Stimulated activated CD8-positive, alpha-beta memory T cell treated with anti-CD3 and anti-CD28 coated beads, Interleukin-7, amount 100 ng/mL, for 1 hour (primary cell): ENCODE results near the gene SAT2.
"Not testable (repeated sequence)": the region's sequence is repeated elsewhere in the genome, so short reads cannot be mapped to it uniquely, and the experiment has no call there.

Source experiments
- DNase-seq, 2 donors: peaks; one replicate each; pipeline ENCODE4 v3.0.0-alpha.2; 2020; ENCODE audit warnings: low read depth in 2 of 2

SAT2 gene

DNA sequence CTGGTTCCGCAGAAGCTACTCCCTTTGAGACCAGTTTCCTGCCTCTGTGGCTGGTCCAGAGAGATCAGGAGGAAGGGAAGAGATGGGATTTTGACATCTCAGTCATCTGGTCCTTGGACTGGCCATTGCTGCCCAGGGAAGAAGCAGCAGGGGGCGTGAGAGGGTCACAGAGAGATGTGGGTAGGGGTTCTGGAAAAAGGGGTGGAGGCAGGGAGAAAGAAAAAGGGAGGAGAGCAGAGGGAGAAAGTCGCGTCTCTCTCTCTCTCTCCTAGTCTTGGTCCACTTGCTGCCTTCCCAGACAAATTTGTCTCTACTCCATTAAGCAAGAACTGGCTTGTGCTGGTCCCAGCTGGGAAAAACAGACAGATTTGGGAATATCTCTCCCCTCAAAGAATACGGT lies 6.8 kb upstream of the SAT2 start:
- no peak for DNase-seq

DNA sequence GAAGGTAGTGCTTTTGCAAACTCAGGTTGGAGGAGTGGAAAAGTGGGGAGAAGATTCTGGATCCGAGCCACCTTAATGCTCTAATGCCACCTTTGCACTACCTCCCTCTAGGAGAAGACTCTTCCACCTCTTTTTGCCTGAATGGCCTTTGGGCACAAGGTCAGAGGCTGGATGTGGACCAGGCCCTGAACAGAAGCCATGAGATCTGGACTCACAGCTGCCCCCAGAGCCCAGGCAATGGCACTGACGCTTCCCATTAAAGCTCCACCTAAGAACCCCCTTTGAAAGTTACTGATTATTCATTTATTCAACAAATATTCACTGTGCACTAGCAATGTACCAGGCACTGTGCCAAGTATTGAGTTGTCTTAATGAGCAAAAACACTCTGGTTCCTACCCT lies 5.5 kb upstream of the SAT2 start:
- no peak for DNase-seq

DNA sequence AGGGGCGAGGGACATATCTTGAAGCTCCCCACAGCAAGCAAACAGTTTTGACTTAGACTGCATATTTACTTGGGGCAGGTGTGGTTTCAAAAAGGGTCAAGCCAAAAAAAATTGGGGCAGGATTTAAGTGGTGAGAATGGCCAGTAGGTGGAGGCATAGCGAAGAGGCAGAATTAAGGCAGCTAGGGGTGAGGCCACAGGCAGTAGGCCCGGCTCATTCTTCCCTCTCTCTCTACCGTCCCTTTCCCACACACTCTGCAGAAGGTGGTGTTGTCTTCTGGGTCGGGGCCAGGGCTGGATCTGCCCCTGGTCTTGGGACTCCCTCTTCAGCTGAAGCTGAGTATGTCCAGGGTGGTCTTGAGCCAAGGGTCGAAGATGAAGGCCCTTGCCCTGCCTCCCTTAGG lies 4.9 kb upstream of the SAT2 start:
- no peak for DNase-seq

DNA sequence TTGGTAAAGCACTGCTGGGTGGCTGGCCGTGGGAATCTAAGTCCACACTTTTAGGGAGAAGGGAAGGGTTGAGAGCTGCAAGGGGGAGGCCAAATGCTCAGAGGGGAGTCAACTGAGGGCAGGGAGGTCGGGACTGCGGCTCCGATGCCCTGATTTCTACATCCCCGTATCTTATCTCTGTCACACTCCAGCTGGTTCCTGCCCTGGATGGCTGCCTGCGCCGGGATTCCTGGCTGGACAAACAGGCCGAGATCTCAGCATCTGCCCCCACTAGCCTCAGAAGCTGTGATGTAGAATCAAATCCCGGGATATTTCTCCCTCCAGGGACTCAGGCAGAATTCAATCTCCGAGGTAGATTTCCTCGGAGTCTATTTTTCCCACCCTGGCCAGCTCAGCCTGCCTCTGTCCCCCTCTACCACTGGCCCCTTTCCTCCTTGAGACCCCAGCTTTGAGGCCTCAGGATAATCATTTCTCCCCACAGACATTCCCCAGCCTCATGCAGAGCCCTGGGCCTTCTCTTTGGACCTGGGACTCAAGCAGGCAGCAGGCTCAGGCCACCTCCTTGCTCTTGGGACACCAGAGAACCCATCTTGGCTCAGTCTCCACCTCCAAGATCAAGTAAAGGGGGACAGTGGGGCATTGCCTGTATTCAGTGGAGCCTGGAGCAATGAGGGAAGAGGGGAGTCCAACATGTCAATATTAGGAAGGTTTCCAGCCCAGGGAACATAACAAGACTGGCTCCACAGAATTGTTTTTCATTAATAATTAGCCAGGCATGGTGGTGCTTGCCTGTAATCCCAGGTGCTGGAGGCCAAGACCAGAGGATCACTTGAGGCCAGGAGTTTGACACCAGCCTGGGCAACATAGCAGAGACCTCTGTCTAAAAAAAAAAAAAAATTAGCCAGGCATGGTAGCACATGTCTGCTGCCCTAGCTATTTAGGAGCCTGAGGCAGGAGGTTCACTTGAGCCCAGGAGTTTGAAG lies 4.1 kb upstream of the SAT2 start:
- no peak for DNase-seq

DNA sequence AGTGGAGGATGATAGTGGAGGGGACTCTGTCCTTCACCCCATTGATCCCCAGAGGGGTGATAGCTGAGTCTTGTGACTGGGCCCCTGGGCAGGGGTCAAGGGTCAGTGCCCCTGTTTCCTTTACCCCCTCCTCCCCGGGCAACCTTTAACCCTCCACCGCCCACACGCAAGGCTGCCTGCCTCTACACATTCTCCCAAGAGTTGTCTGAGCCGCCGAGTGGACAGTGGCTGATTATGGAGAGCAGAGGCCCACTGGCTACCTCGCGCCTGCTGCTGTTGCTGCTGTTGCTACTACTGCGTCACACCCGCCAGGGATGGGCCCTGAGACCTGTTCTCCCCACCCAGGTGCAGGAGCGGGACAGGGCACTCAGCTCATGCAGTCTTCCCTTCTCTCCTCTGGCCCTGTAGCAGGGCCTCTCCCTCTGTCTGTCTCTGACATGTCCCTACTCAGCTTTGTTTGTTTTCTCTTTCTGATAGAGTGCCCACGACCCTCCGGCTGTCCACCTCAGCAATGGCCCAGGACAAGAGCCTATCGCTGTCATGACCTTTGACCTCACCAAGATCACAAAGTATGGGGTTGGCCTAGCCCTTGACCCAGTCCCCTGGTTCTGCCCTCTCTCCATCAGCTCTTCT lies 2.4 kb upstream of the SAT2 start, which contains the start of gene SHBG:
Gene SHBG, plus strand, starts transcription at position 197 of the 633 bp plus-strand sequence. Its CDS starts 38 bp downstream, at position 235.
- no peak for DNase-seq

DNA sequence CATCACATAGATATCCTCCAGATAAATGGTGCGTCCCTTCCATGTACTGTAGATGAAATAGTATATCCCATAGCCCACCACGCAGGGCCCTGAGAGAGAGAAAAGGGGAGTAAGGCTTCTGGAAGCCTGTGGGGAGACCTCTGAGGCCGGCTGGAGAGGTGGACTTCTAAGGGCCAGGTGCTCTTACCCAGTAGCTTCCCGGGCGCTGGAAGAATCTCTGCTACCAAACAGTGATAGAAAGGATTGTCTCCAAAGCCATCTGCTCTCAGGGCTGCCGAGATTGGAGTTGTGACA lies 718 bp downstream of the SAT2 start:
- DNase-seq, result no peak

DNA sequence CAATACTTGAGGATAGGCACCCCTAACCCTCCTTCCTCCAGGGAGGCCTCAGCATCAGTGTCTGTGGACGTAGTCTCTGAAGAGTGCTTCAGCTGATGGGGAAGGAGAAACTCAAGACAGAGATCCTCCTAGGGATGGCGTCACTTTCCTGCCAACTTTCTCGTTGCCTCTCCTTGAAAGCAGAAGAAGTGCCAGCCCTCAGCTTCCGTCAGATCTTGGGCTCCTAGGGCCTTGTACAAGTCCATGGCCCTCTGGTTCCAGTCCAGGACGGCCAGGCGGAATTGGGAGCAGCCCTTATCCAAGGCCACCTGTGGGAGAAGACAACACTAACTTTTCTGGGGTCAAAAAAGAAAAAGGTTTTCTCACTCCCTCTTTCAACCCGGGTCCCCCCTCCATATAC lies 1.3 kb downstream of the SAT2 start:
- DNase-seq, result no peak

DNA sequence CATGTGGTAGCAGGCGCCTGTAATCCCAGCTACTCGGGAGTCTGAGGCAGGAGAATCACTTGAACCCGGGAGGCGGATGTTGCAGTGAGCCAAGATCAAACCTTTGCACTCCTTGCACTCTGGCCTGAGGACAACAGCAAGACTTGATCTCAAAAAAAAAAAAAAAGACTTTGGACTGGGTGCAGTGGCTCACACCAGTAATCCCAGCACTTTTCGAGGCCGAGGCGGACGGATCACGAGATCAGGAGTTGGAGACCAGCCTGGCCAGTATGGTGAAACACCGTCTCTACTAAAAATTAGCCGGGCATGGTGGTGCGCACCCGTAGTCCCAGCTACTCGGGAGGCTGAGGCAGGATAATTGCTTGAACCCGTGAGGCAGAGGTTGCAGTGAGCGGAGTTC lies 1.9 kb downstream of the SAT2 start:
- DNase-seq, result not testable (repeated sequence)

DNA sequence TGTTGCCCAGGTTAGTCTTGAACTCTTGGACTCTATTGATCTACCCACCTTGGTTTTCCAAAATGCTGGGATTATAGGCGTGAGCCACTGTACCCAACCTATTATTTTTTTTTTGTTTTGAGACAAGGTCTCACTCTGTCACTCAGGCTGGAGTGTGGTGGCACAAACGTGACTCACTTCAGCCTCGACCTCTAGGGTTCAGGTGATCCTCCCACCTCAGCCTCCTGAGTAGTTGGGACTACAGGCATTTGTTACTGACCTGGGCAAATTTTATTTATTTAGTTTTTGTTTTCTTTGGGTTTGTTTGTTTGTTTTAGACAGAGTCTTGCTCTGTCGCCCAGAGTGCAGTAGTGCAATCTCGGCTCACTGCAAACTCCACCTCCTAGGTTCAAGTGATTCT lies 4.0 kb downstream of the SAT2 start:
- DNase-seq, result no peak

DNA sequence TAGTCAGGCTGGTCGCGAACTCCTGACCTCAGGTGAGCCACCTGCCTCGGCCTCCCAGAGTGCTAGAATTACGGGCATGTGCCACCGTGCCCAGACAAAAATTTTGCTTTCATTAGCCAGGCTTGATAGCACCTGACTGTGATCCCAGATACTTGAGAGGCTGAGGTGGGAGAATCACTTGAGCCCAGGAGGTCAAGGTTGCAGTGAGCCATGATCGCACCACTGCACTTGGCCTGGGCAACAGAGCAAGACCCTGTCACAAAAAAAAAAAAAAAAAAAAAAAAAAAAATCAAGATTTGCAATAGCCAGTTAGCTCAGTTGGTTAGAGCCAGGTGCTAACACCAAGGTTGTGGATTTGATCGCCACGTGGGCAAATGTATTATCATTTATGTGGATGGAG lies 6.8 kb downstream of the SAT2 start:
- no peak for DNase-seq

DNA sequence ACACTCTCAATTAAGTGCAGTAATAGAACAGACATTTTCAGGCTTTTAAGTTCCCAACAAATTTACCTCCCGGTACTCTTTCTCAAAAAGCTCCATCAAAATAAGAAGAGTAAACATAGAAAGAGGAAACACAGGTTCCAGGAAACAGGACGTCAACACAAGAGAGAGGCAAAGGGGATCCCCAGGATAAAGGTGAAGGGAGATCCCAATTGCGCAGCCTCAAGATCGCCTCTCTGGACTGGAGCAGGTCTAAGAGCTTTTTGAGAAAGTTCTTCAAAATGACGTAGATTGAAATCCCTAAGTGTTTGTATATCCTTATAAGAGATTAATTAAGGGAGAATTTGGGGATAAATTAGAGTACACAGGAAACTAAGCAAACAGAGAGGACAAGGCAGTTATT lies 9.0 kb downstream of the SAT2 start:
- no peak for DNase-seq

DNA sequence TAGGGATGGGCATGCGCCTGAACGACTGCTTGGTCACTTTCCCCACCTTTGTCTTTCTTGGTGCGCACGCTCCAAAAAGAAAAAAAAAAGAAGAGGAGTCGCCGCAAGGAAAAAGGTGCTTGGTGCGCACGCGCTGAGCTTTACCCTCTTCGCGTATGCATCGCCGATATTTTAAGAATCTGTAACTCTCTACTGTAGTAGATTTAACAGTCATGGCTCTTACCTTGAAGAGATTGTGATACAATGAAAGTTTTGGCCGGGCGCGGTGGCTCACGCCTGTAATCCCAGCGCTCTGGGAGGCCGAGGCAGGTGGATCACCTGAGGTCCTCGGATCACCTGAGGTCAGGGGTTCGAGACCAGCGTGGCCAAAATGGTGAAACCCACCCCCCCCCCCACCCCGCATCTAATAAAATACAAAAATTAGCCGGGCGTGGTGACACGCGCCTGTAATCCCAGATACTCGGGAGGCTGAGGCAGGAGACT lies 12.3 kb downstream of the SAT2 start:
- no peak for DNase-seq

DNA sequence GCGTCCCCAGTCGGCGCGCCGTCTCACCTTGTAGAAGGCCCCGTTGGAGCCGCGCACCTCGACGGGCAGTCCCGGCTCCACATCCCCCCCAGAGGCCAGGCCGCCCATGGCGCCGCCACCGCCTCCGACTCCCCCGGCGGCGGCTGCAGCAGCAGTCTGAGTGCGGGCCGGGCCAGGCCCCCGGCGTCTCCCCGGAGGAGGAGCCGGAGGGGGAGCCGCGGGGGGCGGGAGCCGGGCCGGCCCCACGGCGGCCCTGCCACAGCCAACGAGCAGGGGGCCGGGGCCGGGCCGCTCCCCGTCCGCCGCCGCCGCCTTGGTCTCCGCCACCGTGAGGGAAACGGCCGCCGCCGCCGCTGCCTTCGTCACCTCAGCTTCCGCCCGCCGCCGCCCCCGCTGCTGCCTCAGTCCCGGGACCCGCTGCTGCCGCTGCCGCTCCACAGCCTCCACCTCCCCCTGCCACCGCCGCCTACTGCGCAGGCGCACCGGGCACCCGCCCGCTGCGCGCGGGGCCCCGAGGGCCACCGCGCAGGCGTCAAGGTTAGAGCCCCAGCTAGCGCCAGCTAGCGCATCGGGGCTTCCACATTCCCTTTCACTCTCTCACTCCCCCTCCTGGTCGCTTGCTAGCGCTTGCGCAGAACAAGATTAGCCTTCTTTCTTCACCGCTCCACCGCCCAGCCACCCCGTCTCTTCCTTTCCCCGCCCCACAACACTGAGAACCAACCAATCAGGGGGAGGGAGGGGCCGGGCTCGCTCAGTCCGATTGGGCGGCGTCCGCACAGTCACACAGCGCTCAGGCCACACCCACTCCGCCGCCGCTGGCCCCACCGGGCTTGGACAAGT lies 13.0 kb downstream of the SAT2 start, which contains the start of gene FXR2:
Gene FXR2, minus strand, starts transcription at position 473 of the 840 bp plus-strand sequence. Its CDS starts 365 bp downstream, at position 108.
- DNase-seq, result peak; percentile 94 to 97

DNA sequence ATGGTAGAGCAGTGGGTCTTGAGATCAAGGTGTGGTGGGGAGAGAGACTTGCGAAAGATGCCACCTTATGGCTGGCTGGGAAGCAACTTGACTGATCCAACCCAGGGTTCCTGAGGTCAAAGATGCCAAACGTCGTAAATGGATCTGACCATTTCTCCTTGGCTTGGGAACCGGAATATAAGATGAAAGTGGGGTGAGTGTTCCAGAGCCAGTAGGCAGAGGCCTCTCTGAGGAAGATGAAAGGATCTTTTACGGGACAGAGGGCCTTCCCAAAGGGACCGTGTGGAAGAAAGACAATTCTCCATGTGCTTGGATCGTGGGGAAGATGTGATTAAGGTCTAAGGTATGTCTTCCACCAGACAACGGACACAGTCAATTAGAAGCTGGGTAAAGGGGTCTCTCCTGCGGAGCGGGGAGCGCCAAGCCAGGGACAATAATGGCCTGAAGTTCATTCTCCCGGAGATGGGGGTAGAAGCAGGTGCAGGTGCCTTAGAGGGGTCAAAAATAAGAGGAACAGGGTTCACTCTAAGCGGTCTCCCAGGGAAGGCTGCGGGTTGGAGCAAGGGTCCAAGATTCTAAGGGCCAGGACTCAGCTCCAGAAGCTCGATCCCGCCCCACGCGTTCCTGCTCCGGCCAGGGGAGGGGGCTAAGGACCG lies 13.7 kb downstream of the SAT2 start:
- no peak for DNase-seq

DNA sequence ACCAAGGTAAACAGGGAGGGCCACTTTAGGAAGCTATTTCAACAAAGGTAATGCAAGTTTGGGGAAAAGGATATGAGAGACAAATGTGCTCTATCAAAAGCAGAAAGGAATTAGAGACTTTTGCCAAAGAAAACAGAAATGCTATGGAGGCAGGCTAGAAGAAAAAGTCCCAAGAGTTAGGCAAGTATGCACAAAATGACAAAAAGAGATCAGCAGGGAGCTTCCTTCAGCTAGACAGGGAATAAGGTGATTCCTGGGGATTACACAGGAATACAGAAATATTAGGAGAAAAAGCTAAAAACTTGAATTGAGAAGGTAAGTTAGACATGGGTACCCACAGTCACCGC lies 15.4 kb downstream of the SAT2 start:
- DNase-seq, result no peak

DNA sequence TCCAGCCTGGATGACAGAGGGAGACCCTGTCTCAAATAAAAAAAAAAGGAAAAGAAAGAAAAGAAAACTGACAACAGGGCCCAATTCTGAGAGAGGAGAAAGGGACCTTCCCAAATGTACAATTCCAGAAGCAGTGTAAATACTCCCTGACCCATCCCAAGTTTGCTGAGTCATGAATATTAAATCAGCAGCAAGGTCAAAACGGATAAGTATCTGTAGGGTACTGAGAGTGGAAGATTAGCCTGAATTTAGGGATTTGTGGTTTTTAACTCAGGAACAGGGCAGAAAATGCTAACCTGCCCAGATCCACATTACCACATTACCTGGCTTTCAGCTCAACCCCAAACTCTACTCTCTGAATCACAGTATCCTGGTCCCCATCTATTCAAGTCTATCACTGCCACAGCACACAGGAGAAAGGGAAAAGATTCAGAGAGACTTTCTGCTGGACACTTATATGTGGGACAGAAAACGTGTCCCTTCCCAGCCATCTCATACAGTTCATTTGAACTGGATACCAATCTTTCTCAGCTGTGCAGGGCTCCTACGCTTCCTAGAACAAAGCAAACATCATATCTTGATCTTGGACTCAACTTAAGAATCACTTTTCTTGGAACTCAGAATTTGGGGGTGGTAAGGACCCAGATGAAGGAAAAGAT lies 15.9 kb downstream of the SAT2 start:
- DNase-seq, result no peak

DNA sequence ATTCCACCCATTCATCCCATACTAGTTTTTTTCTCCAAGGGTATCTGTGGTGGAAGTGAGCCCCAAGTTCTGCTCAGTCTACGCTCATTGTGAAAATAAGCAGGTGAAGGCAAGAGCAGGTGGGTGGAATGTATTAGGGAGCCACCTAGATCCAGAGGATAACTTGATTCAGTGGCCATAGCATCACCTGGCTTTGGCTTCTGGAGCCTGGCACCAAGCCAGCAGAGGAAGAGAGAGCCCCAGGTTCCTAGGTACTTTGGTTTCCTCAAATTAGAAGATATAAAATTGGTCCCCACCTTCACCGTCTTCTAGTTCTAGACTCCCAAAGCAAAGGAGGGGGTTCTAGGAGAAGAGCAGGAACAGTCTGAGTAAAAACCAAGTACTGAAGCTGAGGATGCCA lies 17.0 kb downstream of the SAT2 start:
- DNase-seq, result no peak

DNA sequence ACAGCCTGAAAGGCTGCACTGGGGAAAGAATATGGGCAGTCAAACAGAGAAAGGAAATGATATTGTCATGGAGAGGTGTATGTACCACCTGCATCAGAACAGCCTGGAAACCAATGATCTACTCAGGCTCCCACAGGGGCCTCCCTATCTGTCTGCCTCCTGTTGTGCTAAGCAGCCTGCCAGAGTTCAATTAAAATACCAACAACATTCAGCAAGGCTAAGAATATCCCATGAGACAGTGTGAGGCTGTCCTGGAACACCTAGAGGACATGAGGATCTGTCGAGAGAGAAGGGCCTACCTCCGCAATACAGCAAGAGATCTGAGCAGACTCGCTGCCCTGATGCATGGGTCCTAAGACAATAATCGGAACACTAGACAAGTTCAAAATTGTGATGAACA lies 21.3 kb downstream of the SAT2 start:
- no peak for DNase-seq

DNA sequence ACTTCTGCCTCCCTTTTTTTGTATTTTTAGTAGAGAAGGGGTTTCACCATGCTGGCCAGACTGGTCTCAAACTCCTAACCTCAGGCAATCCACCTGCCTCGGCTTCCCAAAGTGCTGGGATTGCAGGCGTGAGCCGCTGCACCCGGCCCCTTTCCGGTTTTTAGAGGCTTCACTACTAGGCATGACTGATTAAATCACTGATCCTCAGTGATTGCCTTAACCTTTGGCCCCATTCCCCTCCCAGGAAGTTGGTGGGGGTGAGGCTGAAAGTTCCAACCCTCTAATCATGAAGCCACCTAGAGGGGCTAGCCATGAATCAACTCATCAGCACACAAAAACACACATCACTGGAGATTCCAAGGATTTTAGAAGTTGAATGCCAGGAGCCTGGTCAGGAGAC lies 30.1 kb downstream of the SAT2 start:
- not testable (repeated sequence) for DNase-seq

DNA sequence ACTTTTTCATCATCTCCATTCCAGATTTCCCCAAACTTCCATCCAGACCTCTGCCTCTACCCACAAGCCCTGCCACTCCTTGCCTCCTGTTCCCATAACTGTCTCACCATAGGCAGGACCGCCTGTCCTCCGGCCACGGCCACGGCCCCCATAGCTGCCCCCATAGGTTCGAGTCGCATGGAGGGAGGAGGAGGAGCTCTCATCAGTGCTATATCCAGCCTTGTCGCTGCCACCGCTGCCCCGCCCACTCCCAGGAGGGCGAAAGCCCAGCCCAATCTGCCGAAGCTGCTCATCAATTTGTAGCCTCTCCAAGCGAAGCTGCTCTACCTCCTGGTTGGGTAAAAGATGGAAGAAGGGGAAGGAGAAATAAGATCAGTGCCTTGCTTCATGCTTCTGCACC lies 34.3 kb downstream of the SAT2 start:
- no peak for DNase-seq

DNA sequence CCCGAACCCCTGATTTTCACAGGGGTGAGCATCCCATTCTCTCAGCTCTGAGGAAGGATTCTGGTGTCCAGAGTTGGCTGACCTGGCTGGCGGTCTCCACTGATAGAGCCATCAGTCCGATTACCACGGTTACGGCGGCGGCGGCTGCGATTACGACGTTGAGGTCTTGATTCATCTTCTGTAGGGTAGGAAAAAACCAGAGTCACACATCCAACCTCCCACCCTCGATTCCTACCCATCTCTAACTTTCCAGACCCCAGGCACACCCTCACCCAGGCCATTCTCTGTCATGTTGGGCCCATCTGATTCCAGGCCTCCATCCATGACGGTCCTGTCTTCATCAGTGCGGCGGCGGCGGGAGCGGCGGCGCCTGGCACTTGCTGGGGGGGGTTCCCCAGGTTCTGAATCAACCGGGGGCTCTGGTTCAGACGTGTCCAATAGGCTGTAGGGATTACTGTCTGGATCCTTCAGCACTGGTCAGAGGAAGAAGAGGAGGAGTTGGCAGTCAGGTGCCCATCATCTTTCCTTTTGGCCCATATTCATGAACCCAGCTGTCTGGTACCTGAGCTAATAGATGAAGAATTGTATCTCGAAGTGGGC lies 35.1 kb downstream of the SAT2 start:
- DNase-seq, result no peak
